ENCODE data around the gene TRAIP. TPM values are rescaled to one million over a fixed set of nuclear protein-coding genes. Genes with fewer than 3 reads are reported as not detected.

Gene TRAIP
- total and polyA plus RNA-seq, 3 donors from 2014 or later: 15.8 to 21.3 (median 16.0) TPM

GRCh38 chr3:49780080-49780974 is 76.0 kb downstream of the TRAIP start:
- Histone ChIP-seq H3K27me3 (no peaks in the 10 kb centered on the region), H3K4me3 (no peak overlapping the region), H3K9me3 (no peaks in the 10 kb centered on the region), H3K27ac (peak overlapping the region; percentile 24 to 50), H3K4me1 (peaks cover 33% of the 10 kb centered on the region), H3K36me3 (ENCODE audit: low read depth, missing control alignments) (no peaks in the 10 kb centered on the region)
- intact Hi-C loops (cut with DNase I; ENCODE audit: low total_unique reads): no loop called here
- WGBS, 2 donors: 44 to 61% methylated on average over 4 of the region's 4 CpGs
- TF ChIP-seq CTCF (IDR thresholded peaks at IDR 0.05): no peak
- TF ChIP-seq POLR2A (IDR thresholded peaks at IDR 0.05): no peak
- no peak for DNase-seq

GRCh38 chr3:49779358-49780079 is 76.8 kb downstream of the TRAIP start:
- H3K36me3 ChIP-seq (ENCODE audit: low read depth, missing control alignments): no peaks in the 10 kb centered on the region
- H3K4me3 ChIP-seq: no peak overlapping the region
- H3K27ac ChIP-seq: peak overlapping the region in 1 of 2 donors; percentile 50
- H3K9me3 ChIP-seq: no peaks in the 10 kb centered on the region
- WGBS, 2 donors: 81 to 88% methylated on average over 5 of the region's 5 CpGs
- no peaks in the 10 kb centered on the region for H3K27me3 ChIP-seq
- peaks cover 26% of the 10 kb centered on the region for H3K4me1 ChIP-seq
- intact Hi-C loops (cut with DNase I; ENCODE audit: low total_unique reads): no loop called here
- TF ChIP-seq POLR2A (IDR thresholded peaks at IDR 0.05) (no peak), CTCF (IDR thresholded peaks at IDR 0.05) (no peak)
- DNase-seq: no peak

Small RNA genes within 50 kb of the gene (microRNA-seq; reads per million reads assigned to microRNA genes)
- 0.70 to 2.1 reads per million in 2 donors for gene MIR5193 (ENCODE audit: borderline number of aligned reads in 2 of 2, borderline replicate concordance in 1 of 2)

Small RNA genes within 50 kb of the gene (small RNA-seq; reads per million reads assigned to genes)
- 0 reads per million in 2 donors for gene RN7SL217P

Other genes starting within 250 kb of the TRAIP start
- 10 to 100 TPM; 76.7 to 94.5 TPM for gene APEH, start 182.2 kb downstream of the TRAIP start, total RNA-seq
- 72.3 TPM for gene APEH, start 182.2 kb downstream of the TRAIP start, polyA plus RNA-seq (ENCODE audit: insufficient read depth, low read depth, low replicate concordance)
- gene MST1, start 167.1 kb downstream of the TRAIP start, total RNA-seq: 10 to 100 TPM; 60.3 to 67.1 TPM
- gene MST1, start 167.1 kb downstream of the TRAIP start, polyA plus RNA-seq (ENCODE audit: insufficient read depth, low read depth, low replicate concordance): 73.4 TPM
- gene RNF123, start 167.0 kb downstream of the TRAIP start, total RNA-seq: 10 to 100 TPM; 72.4 to 79.7 TPM
- 54.7 TPM for gene RNF123, start 167.0 kb downstream of the TRAIP start, polyA plus RNA-seq (ENCODE audit: insufficient read depth, low read depth, low replicate concordance)
- 10 to 100 TPM in 1 of 2 donors, 1 to 10 TPM in 1; 8.8 to 14.8 TPM for gene AMIGO3, start 136.9 kb downstream of the TRAIP start, total RNA-seq
- 3.0 TPM for gene AMIGO3, start 136.9 kb downstream of the TRAIP start, polyA plus RNA-seq (ENCODE audit: insufficient read depth, low read depth, low replicate concordance)
- 10 to 100 TPM; 15.7 to 23.4 TPM for gene GMPPB, start 132.6 kb downstream of the TRAIP start, total RNA-seq
- 16.8 TPM for gene GMPPB, start 132.6 kb downstream of the TRAIP start, polyA plus RNA-seq (ENCODE audit: insufficient read depth, low read depth, low replicate concordance)
- 100 to 1,000 TPM in 1 of 2 donors, 10 to 100 TPM in 1; 97.4 to 134 TPM for gene IP6K1, start 70.0 kb downstream of the TRAIP start, total RNA-seq
- 96.0 TPM for gene IP6K1, start 70.0 kb downstream of the TRAIP start, polyA plus RNA-seq (ENCODE audit: insufficient read depth, low read depth, low replicate concordance)
- gene CDHR4, start 56.7 kb downstream of the TRAIP start, total RNA-seq: 1 to 10 TPM; 5.5 to 5.9 TPM
- gene CDHR4, start 56.7 kb downstream of the TRAIP start, polyA plus RNA-seq (ENCODE audit: insufficient read depth, low read depth, low replicate concordance): 11.7 TPM
- 1 to 10 TPM; 5.1 to 6.3 TPM for gene INKA1, start 53.3 kb downstream of the TRAIP start, total RNA-seq
- 4.0 TPM for gene INKA1, start 53.3 kb downstream of the TRAIP start, polyA plus RNA-seq (ENCODE audit: insufficient read depth, low read depth, low replicate concordance)
- 10 to 100 TPM; 34.0 to 49.7 TPM for gene UBA7, start 42.6 kb downstream of the TRAIP start, total RNA-seq
- 27.2 TPM for gene UBA7, start 42.6 kb downstream of the TRAIP start, polyA plus RNA-seq (ENCODE audit: insufficient read depth, low read depth, low replicate concordance)
- gene CAMKV, start 13.3 kb upstream of the TRAIP start, total RNA-seq: 1 to 10 TPM; 1.2 to 2.3 TPM
- gene CAMKV, start 13.3 kb upstream of the TRAIP start, polyA plus RNA-seq (ENCODE audit: insufficient read depth, low read depth, low replicate concordance): 4.0 TPM
- 10 to 100 TPM in 1 of 2 donors, 1 to 10 TPM in 1; 7.6 to 11.2 TPM for gene MST1R, start 47.3 kb upstream of the TRAIP start, total RNA-seq
- 15.9 TPM for gene MST1R, start 47.3 kb upstream of the TRAIP start, polyA plus RNA-seq (ENCODE audit: insufficient read depth, low read depth, low replicate concordance)
- gene MON1A, start 73.2 kb upstream of the TRAIP start, total RNA-seq: 10 to 100 TPM; 16.4 to 17.3 TPM
- gene MON1A, start 73.2 kb upstream of the TRAIP start, polyA plus RNA-seq (ENCODE audit: insufficient read depth, low read depth, low replicate concordance): 23.9 TPM
- gene RBM6, start 83.6 kb upstream of the TRAIP start, total RNA-seq: 100 to 1,000 TPM; 212 to 229 TPM
- 104 TPM for gene RBM6, start 83.6 kb upstream of the TRAIP start, polyA plus RNA-seq (ENCODE audit: insufficient read depth, low read depth, low replicate concordance)
- gene RBM5, start 232.4 kb upstream of the TRAIP start, total RNA-seq: 100 to 1,000 TPM; 341 to 368 TPM
- 214 TPM for gene RBM5, start 232.4 kb upstream of the TRAIP start, polyA plus RNA-seq (ENCODE audit: insufficient read depth, low read depth, low replicate concordance)

All from testis (tissue), 3 donors.